HL-60/S4 treated with retinoic acid at 250 ng/mL for 4 days and 3 days (cell line): ENCODE measurements around the gene USP8.

Experiments used
- in situ Hi-C: fragments of 300-500 bp; cut with MboI; formaldehyde crosslinking; loops from 2 replicates; pipeline ENCODE4 v1.7.0; 2022; ENCODE audit warnings: low sequenced_read_pairs

The USP8 gene

DNA sequence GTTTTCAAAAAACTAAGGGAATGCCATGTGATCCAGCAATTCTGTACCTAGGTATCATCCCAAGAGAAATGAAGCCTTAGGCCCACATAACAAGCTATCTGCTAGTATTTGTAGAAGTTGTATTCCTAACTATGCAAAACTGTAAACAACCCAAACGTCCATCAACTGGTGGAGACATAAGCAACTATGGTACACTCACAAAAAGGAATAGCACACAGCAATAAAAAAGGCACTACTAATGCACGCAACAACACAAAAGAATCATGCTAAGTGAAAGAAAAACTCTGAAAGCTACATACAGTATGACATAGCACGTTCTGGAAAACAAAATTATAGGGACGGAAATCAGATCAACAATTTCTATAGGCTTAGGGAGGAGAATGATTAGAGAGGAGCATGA, 107.0 kb downstream of the USP8 start:
- in situ Hi-C loops: no loop called here

GRCh38 chr15:50531766-50532165, 107.6 kb downstream of the USP8 start:
- in situ Hi-C loops: no loop called here

GRCh38 chr15:50542887-50543210, 118.6 kb downstream of the USP8 start:
- in situ Hi-C loops: no loop called here

DNA sequence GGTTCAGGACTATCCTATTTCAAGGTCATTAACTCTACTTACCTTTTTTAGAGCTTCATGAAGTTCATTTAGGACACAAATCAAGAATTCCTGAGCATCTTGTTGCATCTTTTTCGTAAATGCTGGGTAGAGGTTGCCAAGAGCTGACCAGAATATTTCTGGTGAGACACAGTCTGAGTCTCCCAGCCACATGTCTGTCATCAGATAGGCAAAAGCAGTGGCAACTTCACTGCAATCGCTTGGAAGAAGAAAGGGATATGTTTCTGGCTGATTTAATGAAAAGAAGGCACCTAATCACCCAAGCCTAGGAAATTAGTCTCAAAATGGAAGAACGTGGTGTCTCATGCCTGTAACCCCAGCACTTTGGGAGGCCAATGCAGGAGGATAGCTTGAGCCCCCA, 119.4 kb downstream of the USP8 start:
- in situ Hi-C loops: no loop called here

DNA sequence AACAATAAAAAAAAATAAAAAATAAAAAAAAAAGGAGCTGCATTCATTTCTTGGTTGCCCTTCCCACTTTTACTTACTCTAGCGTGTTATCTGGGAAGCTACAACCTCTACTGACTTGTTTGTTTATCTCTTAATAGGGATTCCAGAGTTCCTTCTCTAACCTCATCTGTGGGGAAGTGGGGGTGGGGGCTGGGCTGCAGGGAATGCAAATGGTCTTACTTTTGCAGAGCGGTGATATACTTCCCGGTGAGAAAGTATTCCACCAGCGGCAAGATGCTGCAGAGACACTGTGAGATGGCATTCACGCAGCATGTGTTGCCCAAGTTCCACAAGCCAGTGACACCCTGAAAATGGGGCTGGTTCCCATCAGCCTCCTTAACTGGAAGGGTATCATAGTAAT, 120.2 kb downstream of the USP8 start:
- in situ Hi-C loops: no loop called here

- in situ Hi-C loops: no loop called here
Measured at GRCh38 chr15:50546566-50546965, 122.4 kb downstream of the USP8 start, which contains the start of gene USP50. Gene USP50, minus strand, starts transcription at chr15:50546666. Its CDS starts 141 bp downstream, at chr15:50546525.

DNA sequence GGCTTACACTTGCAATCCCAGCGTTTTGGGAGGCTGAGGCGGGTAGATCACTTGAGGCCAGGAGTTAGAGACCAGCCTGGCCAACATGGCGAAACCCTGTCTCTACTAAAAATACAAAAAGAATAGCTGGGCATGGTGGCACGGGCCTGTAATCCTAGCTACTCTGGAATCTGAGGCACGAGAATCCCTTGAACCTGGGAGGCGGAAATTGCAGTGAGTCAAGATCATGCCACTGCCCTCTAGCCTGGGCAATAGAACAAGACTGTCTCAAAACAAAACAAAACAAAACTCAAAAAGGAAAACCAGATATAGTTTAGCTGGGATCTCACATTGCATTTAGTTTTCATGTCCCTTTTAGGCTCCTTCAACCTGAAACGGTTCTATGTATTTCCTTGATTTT, 125.1 kb downstream of the USP8 start:
- in situ Hi-C loops: no loop called here

DNA sequence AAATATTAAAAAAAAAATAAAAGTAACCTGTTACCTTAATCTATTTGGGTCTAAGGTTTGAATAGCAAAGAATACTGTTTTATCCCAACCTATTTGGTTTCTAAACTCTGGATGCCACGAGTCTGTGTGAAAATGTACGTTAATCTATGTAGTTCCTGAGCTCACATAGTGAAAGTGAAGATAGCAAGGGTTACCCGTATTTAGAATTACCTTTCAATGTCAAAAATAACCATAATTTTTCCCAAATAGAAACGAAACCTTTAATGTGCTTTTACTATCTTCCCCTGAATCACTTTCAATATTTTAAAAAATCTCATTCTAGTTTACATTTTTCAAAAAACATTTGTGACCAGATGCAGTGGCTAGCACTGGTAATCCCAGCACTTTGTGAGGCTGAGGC, 128.0 kb downstream of the USP8 start:
- in situ Hi-C loops: no loop called here

- in situ Hi-C loops: no loop called here
Measured at GRCh38 chr15:50556642-50557371, 132.6 kb downstream of the USP8 start.

DNA sequence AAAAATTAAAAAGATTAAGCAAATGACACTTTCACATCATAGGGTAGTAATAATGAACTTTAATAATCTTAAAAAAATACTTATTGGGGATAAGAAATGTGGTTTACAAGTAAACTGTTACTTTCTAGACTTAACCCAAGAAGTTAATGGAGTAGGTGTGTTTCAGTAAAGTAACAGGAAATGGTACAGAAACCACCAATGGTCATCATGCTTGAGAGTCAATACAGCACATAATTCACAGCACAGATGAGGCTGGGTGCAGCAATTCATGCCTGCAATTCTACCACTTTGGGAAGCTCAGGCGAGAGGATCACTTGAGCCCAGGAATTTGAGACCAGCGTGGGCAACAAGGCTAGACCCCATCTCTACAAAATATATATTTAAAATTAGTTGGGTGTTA, 133.8 kb downstream of the USP8 start:
- in situ Hi-C loops: no loop called here

DNA sequence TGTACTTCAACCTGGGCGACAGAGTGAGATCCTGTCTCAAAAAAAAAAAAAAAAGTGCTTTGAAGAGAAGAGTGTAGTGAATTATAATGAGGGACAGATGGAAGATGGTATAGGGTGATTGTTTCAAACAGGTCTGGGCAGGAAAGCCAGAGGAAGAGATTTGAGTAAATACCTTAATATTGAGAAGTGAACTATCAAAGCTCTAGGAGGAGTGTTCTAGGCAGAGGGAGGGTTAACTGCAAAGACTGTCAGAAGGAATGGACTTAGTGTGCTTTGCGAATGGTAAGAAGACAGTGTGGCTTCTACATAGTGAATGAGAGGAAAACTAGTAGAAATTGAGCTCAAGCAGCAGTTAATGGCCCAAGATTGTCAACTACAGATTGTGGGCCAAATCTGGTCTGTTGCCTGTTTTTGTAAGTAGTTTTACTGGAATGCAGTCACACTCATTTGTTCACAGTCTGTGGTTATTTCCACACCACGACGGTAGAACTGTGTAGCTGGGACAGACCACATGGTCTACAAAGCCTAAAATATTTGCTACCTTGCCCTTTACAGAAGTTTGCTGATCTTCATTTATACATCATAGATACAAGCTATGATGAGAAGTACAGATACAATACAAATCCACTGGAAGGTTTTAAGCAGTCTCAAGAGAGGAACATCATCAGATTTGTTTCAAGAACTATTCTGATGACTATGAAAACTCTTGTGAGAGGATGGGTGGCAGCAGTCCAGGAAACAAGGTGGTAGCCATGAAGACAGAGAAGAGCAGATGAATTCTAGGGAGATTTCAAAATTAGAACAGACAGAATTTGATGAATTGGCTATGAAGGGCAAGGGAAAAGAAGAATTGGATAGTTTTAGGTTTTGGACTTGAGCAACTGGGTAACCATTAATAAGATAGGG, 138.8 kb downstream of the USP8 start:
- in situ Hi-C loops: no loop called here

DNA sequence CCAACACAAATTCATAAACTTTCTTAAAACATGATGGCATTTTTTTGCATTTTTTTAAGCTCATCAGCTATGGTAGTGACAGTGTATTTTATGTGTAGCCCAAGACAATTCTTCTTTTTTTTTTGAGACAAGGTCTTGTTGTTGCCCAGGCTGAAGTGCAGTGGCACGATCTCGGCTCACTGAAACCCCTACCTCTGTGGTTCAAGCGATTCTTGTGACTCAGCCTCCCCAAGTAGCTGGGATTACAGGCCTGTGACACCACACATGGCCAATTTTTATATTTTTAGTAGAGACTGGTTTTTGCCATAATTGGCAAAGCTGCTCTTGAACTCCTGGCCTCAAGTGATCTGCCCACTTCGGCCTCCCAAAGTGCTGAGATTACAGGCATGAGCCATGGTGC, 139.6 kb downstream of the USP8 start:
- in situ Hi-C loops: no loop called here
